Measurements from ENCODE around the gene TMEM63A.
A peak's percentile ranks its signal among the peaks of the same experiment; 100 is the strongest.
"Not testable (repeated sequence)": the region's sequence is repeated elsewhere in the genome, so short reads cannot be mapped to it uniquely, and the experiment has no call there.

Gene TMEM63A

DNA sequence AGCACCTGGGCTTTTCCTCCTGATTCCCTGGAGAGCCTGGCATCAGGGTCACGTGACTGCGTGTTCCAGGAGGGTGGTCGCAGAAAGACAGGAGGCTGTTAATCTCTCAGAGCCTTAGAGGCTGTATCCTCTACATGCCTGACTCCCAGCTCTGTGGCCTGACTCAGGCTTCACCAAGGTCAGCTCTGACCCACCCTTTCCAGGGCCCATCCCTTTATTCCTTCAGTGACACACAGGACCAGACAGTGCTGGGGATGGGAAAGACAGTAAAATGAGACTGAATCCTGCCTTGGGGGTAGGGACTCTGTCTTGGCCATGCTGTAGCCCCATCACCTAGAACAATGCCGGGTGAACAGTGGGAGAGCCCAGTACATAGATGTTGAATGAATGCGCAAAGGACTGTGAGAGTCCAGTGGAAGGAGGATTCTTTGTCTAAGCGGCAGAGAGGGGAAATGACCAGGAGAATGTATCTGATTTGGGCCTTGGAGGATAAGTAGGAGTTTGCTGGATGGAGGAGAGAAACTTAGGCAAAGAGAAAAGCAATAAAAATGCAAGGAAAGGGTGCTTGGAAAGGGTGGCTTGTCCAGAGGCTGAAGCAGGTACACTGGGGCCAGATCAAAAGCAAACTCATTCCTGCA lies 39.3 kb downstream of the TMEM63A start:
- no peak for DNase-seq

DNA sequence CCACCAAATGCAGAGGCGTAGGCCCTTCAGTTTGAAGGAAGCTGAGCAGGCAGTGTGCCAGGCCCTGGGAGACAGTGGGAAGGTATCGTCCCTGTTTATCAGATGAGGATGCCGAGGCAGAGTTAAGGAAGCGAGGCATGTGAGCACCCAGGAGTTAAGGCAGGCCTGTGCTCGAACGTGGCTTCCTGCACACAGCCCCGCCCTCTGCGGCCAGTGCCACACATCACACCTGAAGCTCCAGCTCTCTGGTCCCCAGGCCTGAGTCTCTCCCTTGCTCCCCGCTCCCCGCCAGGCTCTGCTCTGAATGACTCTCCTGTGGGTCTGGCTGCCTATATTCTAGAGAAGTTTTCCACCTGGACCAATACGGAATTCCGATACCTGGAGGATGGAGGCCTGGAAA lies 40.1 kb downstream of the TMEM63A start:
- DNase-seq, result no peak

DNA sequence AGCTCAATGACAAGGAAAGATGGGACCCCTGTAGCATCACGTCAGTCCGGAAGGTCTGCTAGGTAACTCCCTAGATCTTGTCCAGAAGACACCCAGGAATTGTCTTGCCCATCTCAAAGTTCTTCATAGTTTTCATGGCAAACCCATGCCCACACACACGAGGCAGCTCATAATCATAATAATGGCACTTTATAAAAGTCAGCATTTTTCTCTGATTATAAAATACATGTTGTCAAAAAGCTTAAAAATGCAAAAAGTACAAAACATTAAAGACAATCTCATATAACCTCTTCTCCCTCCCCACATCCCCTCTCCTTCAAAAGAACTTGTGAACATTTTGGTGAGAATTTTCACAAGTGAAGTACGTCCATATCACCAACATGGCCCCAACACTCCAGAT lies 41.5 kb downstream of the TMEM63A start:
- no peak for DNase-seq

DNA sequence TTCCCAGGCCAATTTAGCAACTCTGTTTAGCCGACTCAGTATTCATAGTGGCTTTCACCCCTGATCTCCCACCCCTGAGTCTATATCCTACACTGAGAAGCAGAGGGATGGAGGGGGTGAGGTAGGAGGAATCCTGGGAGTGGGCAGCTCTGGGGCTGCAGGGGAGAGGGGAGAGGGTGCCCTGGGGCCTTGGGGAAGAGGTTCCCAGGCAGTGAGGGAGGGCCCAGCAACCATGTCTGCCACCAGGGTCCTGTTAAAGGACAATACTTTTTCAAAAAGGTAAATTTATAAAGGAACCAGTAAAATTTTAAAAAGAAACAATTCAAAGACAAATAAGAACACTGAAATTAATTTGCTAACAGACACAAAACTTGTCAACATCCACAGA lies 42.0 kb downstream of the TMEM63A start:
- no peak for DNase-seq

DNA sequence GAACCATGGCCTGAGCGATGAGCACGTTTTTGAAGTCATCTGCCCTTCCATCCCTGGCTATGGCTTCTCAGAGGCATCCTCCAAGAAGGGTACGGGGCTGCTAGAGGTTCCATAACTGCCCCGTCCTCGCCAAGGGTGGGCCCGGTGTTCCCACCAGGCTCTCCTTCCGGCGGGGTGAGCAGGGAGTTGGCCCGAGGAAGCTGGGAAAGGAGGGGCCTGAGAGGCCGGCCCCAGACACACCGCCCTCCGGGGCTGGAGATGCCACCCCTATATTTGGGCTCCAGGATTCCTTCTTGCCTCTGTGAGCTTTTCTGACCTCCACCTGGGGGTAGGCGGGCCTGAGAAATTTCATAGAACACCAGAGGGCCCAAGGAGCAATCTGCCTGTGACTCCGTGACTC lies 43.4 kb downstream of the TMEM63A start:
- no peak for DNase-seq

DNA sequence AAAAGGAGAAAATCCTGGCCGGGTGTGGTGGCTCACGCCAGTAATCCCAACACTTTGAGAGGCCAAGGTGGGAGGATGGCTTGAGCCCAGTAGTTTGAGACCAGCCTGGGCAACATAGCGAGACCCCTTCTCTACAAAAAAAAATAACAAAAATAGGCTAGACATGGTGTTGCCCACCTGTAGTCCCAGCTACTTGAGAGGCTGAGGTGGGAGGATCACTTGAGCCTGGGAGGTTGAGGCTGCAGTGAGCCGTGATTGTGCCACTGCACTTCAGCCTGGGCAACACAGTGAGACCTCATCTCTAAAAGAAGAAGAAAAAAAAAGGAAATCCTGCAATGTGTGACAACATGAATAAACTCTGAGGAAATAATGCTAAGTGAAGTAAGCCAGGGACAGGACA lies 45.9 kb downstream of the TMEM63A start:
- not testable (repeated sequence) for DNase-seq

DNA sequence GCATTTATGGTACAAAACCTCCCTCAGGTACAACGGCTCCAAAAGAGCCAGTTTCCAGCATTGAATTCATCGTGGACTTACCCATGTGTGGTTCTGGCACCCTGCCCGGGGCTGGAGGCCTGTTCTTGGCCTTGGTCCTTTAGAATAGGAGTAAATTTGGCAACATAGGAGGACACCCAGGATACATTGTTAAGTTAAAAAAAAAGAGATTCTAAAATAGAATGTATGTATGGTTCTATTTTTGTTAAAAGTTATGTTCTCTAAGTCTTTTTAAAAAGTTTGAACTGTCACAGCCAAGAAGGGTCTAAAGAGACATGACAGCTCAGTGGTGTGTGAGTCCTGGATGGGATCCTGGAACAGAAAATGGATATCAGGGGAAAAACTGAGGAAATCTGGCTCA lies 46.3 kb downstream of the TMEM63A start:
- no peak for DNase-seq

DNA sequence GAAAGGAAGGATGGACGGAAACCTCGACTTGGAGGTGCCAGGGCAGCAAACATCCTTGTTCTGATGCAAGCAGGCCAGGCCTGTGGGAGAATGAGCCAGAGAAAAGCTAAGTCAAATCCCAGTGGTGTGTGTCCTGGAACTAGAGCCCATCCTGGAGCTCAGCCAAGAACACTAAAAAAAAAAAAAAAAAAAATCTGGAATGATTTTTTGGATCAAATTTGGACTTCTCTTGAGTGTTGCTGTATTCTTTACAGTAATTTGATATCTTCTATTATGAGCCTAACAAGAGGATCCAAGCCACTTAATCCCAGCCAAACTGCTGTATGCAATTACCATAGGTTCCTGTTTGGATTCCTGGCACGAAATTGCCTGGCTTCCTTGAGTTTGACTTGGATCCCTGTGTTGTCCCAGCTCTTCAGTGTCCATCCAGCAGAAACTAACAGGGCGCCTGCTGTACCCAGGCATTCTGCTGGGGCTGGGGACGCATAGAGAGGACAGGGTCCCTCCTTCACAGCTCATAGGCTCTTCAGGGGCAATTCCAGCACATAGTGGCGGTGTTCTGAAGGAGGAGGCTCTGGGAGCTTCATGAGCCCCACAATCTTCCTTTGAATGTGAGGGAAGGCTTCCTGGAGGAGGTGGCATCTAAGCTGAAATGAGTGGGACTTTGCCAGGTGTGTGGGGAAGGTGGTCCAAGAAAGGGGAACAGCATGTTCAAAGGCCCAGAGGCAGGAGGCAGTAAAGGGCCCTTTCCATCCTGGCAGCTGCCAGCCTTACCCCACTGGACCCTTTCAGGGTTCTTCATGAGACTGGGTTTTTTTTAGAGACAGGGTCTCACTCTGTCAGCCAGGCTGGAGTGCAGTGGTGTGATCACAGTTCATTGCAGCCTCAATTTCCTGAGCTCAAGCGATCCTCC lies 47.5 kb downstream of the TMEM63A start:
- peak; percentile 18 for DNase-seq

DNA sequence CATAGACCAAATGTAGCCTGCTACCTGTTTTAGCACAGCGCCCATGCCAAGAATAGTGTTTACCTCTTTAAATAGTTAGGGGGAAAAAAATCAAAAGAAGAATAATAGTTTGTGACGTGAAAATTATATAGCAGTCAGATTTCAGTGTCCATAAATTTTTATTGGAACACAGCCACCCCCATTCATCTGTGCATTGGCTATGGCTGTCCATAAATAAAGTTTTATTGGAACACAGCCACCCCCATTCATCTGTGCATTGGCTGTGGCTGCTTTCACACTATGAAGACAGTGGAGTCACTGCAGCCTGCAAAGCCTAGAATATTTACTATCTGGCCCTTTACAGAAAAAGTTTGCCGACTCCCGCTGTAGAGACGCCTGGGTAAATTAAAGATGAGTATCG lies 51.3 kb downstream of the TMEM63A start:
- no peak for DNase-seq

DNA sequence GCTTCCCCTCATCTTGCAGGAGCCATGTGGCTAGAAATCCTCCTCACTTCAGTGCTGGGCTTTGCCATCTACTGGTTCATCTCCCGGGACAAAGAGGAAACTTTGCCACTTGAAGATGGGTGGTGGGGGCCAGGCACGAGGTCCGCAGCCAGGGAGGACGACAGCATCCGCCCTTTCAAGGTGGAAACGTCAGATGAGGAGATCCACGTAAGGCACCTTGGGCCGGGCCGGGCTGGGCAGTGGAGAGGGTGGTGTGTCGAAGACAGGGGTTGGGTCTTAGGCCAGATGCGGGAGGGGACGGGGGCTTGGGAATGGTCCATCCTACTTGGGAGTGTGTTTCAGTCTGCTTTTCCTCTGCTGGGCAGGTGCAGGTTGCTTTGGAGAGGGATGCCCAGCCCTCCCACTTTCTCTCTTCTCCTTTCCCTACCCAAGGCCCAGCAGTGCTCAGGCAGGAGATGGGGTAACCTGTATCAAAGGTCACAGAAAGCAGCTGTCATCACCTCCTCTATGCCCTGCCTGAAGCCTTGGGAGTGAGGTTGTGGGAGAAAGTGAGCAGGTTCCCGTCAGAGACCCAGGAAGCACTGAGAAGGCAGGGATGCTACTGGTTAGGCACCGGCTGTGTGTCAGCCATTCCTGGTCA lies 53.4 kb downstream of the TMEM63A start:
- DNase-seq, result no peak

DNA sequence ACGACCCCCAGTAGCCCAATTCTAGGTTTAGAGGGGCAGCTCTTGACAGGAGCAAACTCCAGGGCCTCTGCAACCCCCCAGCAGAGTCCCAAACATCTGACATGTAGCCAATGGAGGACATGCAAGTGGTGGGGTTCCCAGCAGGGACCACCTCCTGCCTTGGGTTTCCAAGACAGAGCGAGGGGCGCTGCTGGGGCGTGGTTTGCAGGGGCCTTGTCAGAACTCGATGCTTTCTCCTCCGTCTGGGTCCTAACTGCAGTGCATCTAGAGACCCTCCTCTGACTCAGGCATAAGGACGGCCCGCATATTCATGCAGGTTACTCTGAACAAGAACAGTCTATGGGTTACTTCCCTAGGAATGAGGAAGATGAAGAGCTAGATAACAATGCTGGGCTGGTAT lies 55.1 kb downstream of the TMEM63A start:
- no peak for DNase-seq

DNA sequence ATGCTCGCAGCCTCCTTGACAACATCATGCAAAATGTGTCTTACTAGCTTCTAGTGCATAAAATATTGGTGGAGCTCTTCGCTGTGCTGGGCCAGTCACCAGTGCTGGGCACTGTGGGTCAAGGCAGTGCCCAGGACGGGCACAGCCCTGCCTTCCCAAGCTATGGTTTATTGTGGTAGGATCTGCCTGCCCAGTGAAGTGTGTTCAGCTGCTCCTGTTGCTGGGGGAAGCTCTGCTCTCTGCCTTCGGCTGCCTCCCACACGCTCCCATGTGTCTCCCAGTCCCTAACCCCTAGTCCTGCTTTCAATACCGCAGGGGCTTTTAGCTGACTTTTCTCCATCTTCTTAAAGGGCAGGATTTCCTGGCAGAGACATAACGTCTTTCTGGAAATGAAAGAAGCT lies 56.6 kb downstream of the TMEM63A start:
- peak; percentile 39 for DNase-seq

DNA sequence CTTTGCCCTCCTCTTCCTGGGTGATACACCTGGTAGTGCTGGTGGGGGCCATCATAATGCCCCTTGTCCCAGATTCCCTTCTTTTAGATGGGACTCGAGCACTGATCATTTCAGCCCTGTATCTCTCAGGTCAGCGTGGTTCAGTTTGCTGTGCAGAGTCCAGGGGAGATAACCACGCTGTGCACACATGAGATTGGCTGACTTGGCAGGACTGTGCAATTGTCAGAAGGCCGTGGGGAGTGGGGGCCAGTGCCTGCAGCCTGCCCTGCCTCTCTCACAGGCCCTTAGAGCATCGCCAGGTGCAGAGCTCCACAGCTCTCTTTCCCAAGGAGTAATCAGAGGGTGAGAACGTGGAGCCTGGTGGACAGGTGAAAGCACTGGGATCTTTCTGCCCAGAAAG lies 57.1 kb downstream of the TMEM63A start:
- peak; percentile 62 for DNase-seq

DNA sequence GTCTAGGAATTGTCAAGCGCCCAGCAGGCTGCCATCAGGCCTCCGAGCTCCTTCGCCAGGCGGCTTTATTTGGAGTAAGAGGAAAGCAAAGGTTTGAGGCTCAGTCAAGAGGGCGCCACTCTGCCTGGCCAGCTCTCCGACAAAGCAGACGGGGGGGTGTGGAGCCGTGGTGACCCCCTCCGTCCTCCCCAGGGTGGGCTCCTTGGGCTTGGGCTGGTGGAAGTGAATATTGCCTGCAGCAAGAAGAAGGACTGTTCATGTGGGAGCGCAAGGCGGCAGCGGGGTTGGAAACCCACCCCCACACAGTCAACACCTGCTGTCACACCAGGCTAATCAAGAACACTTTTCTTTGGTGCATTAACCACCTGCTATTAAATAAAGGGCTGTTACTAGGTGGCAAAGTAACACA lies 57.6 kb downstream of the TMEM63A start:
- DNase-seq, result peak; percentile 18

DNA sequence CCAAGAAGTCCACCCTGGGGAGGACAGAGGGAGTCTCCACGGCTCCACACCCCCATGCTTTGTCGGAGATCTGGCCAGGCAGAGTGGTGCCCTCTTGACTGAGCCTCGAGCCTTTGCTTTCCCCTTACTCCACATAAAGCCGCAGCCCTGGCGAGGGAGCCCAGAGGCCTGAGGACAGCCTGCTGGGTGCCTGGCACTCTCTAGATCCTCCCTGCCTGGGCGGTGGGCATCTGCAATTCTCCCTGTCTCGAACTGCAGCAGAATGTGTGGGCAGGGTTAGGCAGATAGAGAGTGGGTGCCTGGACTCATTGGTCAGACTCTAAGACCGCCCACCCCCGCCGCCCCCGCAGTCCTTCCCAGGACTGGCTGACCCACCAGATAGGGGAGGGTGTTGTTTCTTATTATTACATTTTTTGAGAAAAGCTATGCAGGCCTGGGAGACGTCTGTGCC lies 58.3 kb downstream of the TMEM63A start:
- DNase-seq, result no peak

DNA sequence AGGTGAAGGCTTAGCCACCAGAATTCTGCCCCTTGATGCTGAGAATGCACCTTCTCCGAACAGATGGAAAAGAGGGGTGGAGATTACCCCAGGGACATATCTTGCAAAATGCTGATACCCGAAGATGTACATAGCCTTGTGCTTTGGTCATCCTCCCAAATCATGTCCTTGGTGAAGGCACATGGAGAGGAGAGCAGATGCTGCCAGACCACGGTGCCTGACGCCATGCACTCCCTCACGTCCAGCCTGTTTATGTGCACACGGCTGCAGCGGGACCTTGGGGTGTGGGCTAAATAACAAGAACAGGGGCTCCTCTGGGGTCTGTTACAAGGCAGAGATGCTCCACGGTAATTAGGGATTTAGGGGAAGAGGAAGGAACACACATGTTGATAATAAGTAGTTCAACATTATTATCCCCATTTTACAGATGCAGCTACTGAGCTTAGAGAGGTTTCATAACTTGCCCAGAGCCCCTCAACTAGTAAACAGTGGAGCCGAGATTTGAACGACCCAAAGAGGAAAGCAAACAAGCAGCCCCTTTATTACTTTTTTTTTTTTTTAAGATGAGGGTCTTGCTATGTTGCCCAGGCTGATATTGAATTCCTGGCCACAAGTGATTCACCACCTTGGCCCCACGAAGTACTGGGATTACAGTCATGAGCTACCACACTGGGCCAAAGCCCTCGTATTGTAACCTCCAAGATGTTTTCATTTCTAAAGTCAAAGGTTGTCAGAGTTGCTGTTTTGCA lies 59.4 kb downstream of the TMEM63A start:
- DNase-seq, result no peak

DNA sequence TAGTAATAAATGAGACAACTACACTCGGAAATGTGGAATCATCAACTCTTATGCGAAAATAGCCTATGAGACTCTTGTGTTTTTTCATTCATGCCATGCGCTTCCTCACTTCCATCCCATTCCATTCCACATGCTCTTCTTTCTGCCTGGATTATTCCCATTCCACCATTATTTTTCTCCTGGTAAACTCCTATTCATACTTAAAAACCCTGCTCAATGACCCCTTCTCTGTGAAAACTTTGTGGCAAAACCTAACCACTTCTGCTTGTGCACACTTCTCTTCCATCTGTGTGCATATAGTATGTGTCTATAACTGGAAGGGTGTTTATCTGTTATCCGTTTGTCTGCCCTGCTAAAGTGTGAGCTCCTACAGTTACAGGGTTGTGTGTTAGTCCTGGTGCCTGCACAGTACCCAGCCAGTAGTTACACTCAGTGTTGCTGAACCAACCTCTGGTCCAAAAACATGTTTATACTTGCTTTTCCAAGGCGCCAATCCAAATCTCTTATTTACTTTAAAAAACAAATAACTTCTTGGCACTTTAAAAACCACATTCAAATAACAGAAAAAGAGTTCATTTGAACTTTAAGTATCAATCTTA lies 61.6 kb downstream of the TMEM63A start:
- no peak for DNase-seq

DNA sequence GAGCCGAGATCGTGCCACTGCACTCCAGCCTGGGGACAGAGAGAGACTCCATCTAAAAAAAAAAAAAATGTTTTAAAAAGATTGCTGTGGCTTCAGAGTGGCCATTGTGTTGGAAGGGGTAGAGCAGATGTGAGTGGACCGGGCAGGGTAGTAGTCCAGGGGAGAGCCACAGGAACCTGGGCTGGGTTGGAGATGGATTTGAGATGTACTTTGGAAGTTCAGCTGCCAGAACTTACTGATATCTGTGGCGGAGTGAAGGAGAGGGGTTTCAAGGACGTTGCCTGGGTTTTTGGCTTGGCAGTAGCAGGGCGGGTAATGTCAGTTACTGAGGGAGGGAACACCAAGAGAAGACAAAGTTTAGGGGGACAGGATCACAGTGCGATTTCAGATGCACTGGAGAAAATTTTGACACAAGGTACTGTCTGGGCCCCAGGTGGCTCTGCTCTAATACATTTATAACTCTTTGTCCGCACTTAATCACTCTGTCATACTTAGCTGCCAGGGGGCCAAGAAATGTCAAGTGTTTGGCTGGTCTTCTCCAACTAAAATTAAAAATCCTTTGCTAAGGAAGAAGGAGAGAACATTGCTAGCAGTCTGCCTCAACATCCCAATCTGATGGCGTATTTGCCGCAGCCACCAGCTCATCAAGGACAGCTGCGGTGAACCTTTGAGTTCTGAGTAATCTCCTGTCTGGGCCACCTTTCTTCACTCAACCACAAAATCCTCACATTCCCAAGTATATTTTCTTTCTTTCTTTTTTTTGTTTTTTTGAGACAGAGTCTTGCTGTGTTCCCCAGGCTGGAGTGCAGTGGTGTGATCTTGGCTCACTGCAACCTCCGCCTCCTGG lies 62.6 kb downstream of the TMEM63A start:
- DNase-seq, result no peak

DNA sequence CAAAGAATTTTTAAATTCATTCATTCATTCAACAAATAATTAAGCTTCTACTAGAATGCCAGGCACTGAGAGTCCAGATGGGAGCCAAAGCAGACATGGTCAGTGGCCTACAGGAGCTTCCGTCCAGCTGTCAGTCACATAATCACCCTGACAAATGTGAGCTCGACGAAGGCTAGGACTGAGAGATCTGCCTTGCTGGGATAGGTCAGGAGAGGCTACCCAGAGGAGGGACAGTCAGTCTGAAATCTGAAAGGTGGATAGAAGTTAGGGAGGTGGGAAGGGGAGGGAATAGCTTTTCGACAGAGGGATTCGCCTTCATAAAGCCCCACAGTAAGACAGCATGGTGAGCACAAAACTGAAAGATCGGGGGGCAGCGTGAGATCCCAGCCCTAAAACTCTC lies 64.0 kb downstream of the TMEM63A start:
- DNase-seq, result no peak

DNA sequence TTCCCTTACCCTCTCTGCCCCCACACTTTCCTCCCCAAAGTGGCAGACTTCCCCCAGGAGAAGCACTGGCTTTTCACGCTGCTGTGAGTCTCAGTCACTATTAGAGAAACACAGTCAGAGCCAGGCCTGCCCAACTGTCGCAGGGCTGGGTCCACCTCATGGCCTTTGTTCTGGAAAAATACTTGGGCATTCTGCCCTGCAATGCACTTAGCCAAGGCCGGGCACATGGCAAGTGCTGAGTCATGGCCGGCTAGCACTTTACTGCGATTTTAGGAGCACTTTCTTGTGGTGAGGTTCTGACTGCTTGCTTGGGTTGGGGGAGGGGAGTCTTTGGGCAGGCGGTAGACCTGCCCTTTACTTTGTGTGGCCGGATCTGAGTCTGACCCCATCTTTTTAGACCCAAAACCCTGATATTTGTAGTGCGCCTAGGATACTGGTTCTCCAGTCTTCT lies 64.5 kb downstream of the TMEM63A start:
- no peak for DNase-seq

DNA sequence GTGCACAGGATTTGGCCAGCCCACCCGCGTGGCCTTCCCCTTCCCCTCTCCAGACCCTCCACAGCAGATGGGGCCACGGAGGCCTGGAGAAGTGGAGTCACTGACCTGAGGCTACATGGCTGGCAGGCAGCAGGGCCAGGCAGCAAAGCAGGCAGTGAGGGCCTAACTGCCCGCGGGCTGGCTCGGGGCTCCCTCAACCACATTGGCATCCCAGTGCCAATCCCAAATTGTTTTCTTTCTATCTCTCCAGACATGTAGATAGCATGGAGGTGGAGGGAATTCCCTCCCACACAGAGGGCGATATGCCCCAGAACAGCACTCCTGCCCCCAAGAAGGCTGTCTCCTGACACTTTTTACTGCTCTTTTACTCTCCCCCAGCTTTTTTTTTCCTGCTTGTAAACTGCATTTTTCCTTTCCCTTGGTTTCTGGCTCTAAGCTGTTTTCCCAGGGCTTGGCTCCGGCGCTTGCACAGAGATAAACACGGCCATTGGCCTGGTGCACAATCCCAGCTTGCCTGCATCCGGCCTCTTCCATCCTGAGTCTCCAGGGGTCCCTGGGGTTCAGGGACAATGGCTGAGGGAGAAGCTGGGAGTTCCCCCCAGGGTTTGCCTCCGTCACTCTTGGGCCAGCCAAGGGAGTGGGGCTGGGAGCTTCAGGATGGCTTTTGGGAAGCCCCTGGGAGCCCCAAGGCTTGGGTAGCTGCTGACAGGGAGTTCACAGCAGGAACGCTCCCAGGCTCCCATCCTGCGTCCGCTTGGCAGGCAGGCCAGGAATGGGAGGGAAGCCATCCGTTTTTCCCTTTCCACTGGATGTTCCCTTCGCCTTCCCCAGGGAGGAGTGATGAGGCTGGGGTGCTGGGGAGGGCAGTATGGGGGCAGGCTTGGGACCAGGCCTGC lies 65.3 kb downstream of the TMEM63A start:
- DNase-seq, result no peak

All from NCI-H510A (cell line).